Stimulated activated naive B cell treated with anti-CD40 and anti-IgM and Interleukin-4, amounts not matched to agents 10 μg/mL and 1 μg/mL and 100 μg/mL, for 72 hours (primary cell): ENCODE data around the gene MAP3K8.
A peak's percentile ranks its signal among the peaks of the same experiment; 100 is the strongest.
"Not testable (repeated sequence)": the region's sequence is repeated elsewhere in the genome, so short reads cannot be mapped to it uniquely, and the experiment has no call there.

ENCODE experiments used
- ATAC-seq, 2 donors: fragments of 150-1000 bp; cut with Tn5 transposase; replicated peaks; 2 replicates each; pipeline ENCODE4 v1.10.0; 2021; ENCODE audit warnings: moderate library complexity in 1 of 2
- DNase-seq: peaks from one replicate; pipeline ENCODE4 v3.0.0; 2021
- H3K27ac Mint-ChIP-seq: one replicate; pipeline ENCODE4 v1.8.0; 2022; ENCODE audit warnings: mild to moderate bottlenecking, mixed read lengths
- H3K27me3 Mint-ChIP-seq, 2 donors: one replicate each; pipeline ENCODE4 v1.8.0; 2022; ENCODE audit warnings: mixed read lengths in 2 of 2
- H3K36me3 Mint-ChIP-seq, 2 donors: one replicate each; pipeline ENCODE4 v1.8.0; 2022; ENCODE audit warnings: mixed read lengths in 2 of 2, mild to moderate bottlenecking in 1 of 2
- H3K4me1 Mint-ChIP-seq, 2 donors: one replicate each; pipeline ENCODE4 v1.8.0; 2022; ENCODE audit warnings: mixed read lengths in 2 of 2, mild to moderate bottlenecking in 1 of 2
- H3K4me3 Mint-ChIP-seq, 2 donors: one replicate each; pipeline ENCODE4 v1.8.0; 2022; ENCODE audit warnings: mild to moderate bottlenecking in 2 of 2, mixed read lengths in 2 of 2, moderate library complexity in 1 of 2
- H3K9me3 Mint-ChIP-seq, 2 donors: one replicate each; pipeline ENCODE4 v1.8.0; 2022; ENCODE audit warnings: mixed read lengths in 2 of 2, mild to moderate bottlenecking in 1 of 2

MAP3K8 gene

GRCh38 chr10:30411263-30411662 lies 22.7 kb upstream of the MAP3K8 start:
- ATAC-seq (no peak), DNase-seq (no peak)
- no peak overlapping the region for H3K4me3 Mint-ChIP-seq
- no peaks in the 10 kb centered on the region for H3K36me3 Mint-ChIP-seq
- no peaks in the 10 kb centered on the region for H3K9me3 Mint-ChIP-seq
- H3K27me3 Mint-ChIP-seq: no peaks in the 10 kb centered on the region
- H3K4me1 Mint-ChIP-seq: peaks cover 7 to 22% of the 10 kb centered on the region in 2 donors
- no peak overlapping the region for H3K27ac Mint-ChIP-seq

GRCh38 chr10:30412901-30413300 lies 21.1 kb upstream of the MAP3K8 start:
- H3K4me1 Mint-ChIP-seq: peaks cover 9 to 35% of the 10 kb centered on the region in 2 donors
- H3K4me3 Mint-ChIP-seq: no peak overlapping the region
- H3K9me3 Mint-ChIP-seq: no peaks in the 10 kb centered on the region
- H3K27ac Mint-ChIP-seq: peak overlapping the region; percentile 31
- DNase-seq: no peak
- no peak for ATAC-seq
- no peaks in the 10 kb centered on the region for H3K27me3 Mint-ChIP-seq
- no peaks in the 10 kb centered on the region for H3K36me3 Mint-ChIP-seq

GRCh38 chr10:30413996-30414576 lies 19.9 kb upstream of the MAP3K8 start:
- H3K4me1 Mint-ChIP-seq: peaks cover 13 to 47% of the 10 kb centered on the region in 2 donors
- ATAC-seq (peak; percentile 65 to 66), DNase-seq (no peak)
- no peaks in the 10 kb centered on the region for H3K36me3 Mint-ChIP-seq
- H3K9me3 Mint-ChIP-seq: no peaks in the 10 kb centered on the region
- H3K27me3 Mint-ChIP-seq: no peaks in the 10 kb centered on the region
- H3K4me3 Mint-ChIP-seq: no peak overlapping the region
- H3K27ac Mint-ChIP-seq: no peak overlapping the region

- Mint-ChIP-seq H3K27me3 (no peaks in the 10 kb centered on the region), H3K36me3 (no peaks in the 10 kb centered on the region), H3K4me3 (no peak overlapping the region), H3K27ac (peak overlapping the region; percentile 92), H3K4me1 (peaks cover 20 to 60% of the 10 kb centered on the region in 2 donors), H3K9me3 (no peaks in the 10 kb centered on the region)
- ATAC-seq: peak; percentile 13 to 26
- no peak for DNase-seq
Measured at GRCh38 chr10:30415593-30415992, 18.4 kb upstream of the MAP3K8 start.

GRCh38 chr10:30417301-30417700 lies 16.7 kb upstream of the MAP3K8 start:
- peaks cover 2 to 3% of the 10 kb centered on the region in 2 donors for H3K36me3 Mint-ChIP-seq
- H3K27ac Mint-ChIP-seq: peak overlapping the region; percentile 79
- ATAC-seq (no peak), DNase-seq (no peak)
- peaks cover 27 to 63% of the 10 kb centered on the region in 2 donors for H3K4me1 Mint-ChIP-seq
- peaks cover 0 to 2% of the 10 kb centered on the region in 2 donors for H3K9me3 Mint-ChIP-seq
- no peaks in the 10 kb centered on the region for H3K27me3 Mint-ChIP-seq
- no peak overlapping the region for H3K4me3 Mint-ChIP-seq

GRCh38 chr10:30420266-30420665 lies 13.7 kb upstream of the MAP3K8 start:
- no peaks in the 10 kb centered on the region for H3K27me3 Mint-ChIP-seq
- peaks cover 0 to 2% of the 10 kb centered on the region in 2 donors for H3K9me3 Mint-ChIP-seq
- DNase-seq (peak; percentile 78), ATAC-seq (peak; percentile 94 to 95)
- peak overlapping the region; percentile 99 for H3K27ac Mint-ChIP-seq
- H3K4me1 Mint-ChIP-seq: peaks cover 39 to 79% of the 10 kb centered on the region in 2 donors
- peaks cover 2 to 3% of the 10 kb centered on the region in 2 donors for H3K36me3 Mint-ChIP-seq
- H3K4me3 Mint-ChIP-seq: peak overlapping the region; percentile 64 to 66

- Mint-ChIP-seq H3K27ac (peak overlapping the region; percentile 99), H3K4me1 (peaks cover 35 to 74% of the 10 kb centered on the region in 2 donors), H3K4me3 (peak overlapping the region; percentile 82 to 84), H3K9me3 (peaks cover 0 to 2% of the 10 kb centered on the region in 2 donors), H3K27me3 (no peaks in the 10 kb centered on the region), H3K36me3 (peaks cover 2 to 3% of the 10 kb centered on the region in 2 donors)
- ATAC-seq (peak; percentile 30 to 47), DNase-seq (no peak)
Measured at GRCh38 chr10:30420766-30421165, 13.2 kb upstream of the MAP3K8 start.

GRCh38 chr10:30422151-30422695 lies 11.8 kb upstream of the MAP3K8 start:
- Mint-ChIP-seq H3K27me3 (no peaks in the 10 kb centered on the region), H3K27ac (peak overlapping the region; percentile 83), H3K9me3 (peaks cover 0 to 2% of the 10 kb centered on the region in 2 donors), H3K4me1 (peaks cover 39 to 76% of the 10 kb centered on the region in 2 donors), H3K36me3 (peaks cover 2 to 3% of the 10 kb centered on the region in 2 donors), H3K4me3 (peak overlapping the region; percentile 59 to 66)
- peak; percentile 38 for DNase-seq
- peak; percentile 42 to 50 for ATAC-seq

GRCh38 chr10:30422981-30423654 lies 10.9 kb upstream of the MAP3K8 start:
- Mint-ChIP-seq H3K27me3 (no peaks in the 10 kb centered on the region), H3K36me3 (peaks cover 2 to 3% of the 10 kb centered on the region in 2 donors), H3K4me1 (peaks cover 44 to 76% of the 10 kb centered on the region in 2 donors), H3K4me3 (peak overlapping the region; percentile 59 to 70), H3K9me3 (peaks cover 0 to 2% of the 10 kb centered on the region in 2 donors), H3K27ac (peak overlapping the region; percentile 89)
- ATAC-seq: peak; percentile 26 to 30
- DNase-seq: peak; percentile 54

- H3K4me3 Mint-ChIP-seq: peak overlapping the region; percentile 59 to 70
- H3K27me3 Mint-ChIP-seq, DNase-seq, H3K36me3 Mint-ChIP-seq, H3K9me3 Mint-ChIP-seq, ATAC-seq: not testable (repeated sequence)
- peak overlapping the region; percentile 89 for H3K27ac Mint-ChIP-seq
- H3K4me1 Mint-ChIP-seq: peaks cover 46 to 75% of the 10 kb centered on the region in 2 donors
Measured at GRCh38 chr10:30423655-30424275, 10.2 kb upstream of the MAP3K8 start.

GRCh38 chr10:30425336-30426075 lies 8.5 kb upstream of the MAP3K8 start:
- Mint-ChIP-seq H3K27ac (no peak overlapping the region), H3K36me3 (peaks cover 2 to 3% of the 10 kb centered on the region in 2 donors), H3K4me3 (no peak overlapping the region), H3K4me1 (peaks cover 42 to 65% of the 10 kb centered on the region in 2 donors), H3K27me3 (no peaks in the 10 kb centered on the region), H3K9me3 (peaks cover 0 to 2% of the 10 kb centered on the region in 2 donors)
- DNase-seq: no peak
- ATAC-seq: no peak

- Mint-ChIP-seq H3K36me3 (peaks cover 17 to 26% of the 10 kb centered on the region in 2 donors), H3K4me3 (peak overlapping the region; percentile 52 to 61), H3K4me1 (peaks cover 49 to 60% of the 10 kb centered on the region in 2 donors), H3K27ac (peak overlapping the region; percentile 84), H3K9me3 (no peaks in the 10 kb centered on the region), H3K27me3 (no peaks in the 10 kb centered on the region)
- ATAC-seq (no peak), DNase-seq (no peak)
Measured at GRCh38 chr10:30430544-30431298, 3.3 kb upstream of the MAP3K8 start.

- Mint-ChIP-seq H3K9me3 (no peaks in the 10 kb centered on the region), H3K27me3 (no peaks in the 10 kb centered on the region), H3K36me3 (peaks cover 24 to 33% of the 10 kb centered on the region in 2 donors), H3K4me3 (peak overlapping the region; percentile 52 to 61), H3K4me1 (peaks cover 46 to 62% of the 10 kb centered on the region in 2 donors), H3K27ac (peak overlapping the region; percentile 84)
- no peak for ATAC-seq
- no peak for DNase-seq
Measured at GRCh38 chr10:30431435-30431911, 2.5 kb upstream of the MAP3K8 start.
